ENCODE measurements around the gene FURIN. TPM values are rescaled to one million over a fixed set of nuclear protein-coding genes. Genes with fewer than 3 reads are reported as not detected.

FURIN gene
- total RNA-seq, result 10 to 100 TPM; 34.4 to 72.5 (median 49.8) TPM

- no peak for TF ChIP-seq CTCF (IDR thresholded peaks at IDR 0.05; ENCODE audit: low read depth)
Measured at GRCh38 chr15:90868261-90868689, at the start of gene FURIN. FURIN (plus strand) TSS chr15:90868588; CDS start chr15:90875741, 7,153 bp downstream.

- no peak for TF ChIP-seq CTCF (IDR thresholded peaks at IDR 0.05; ENCODE audit: low read depth)
Measured at GRCh38 chr15:90819390-90819789, 49.0 kb upstream of the FURIN start.

GRCh38 chr15:90819850-90820249 lies 48.5 kb upstream of the FURIN start:
- TF ChIP-seq CTCF (IDR thresholded peaks at IDR 0.05; ENCODE audit: low read depth), result no peak

GRCh38 chr15:90820481-90820880 lies 47.9 kb upstream of the FURIN start:
- no peak for TF ChIP-seq CTCF (IDR thresholded peaks at IDR 0.05; ENCODE audit: low read depth)

GRCh38 chr15:90822204-90822955 lies 46.0 kb upstream of the FURIN start:
- TF ChIP-seq CTCF (IDR thresholded peaks at IDR 0.05; ENCODE audit: low read depth), result no peak

GRCh38 chr15:90823455-90823974 lies 44.9 kb upstream of the FURIN start:
- TF ChIP-seq CTCF (IDR thresholded peaks at IDR 0.05; ENCODE audit: low read depth), result no peak

- no peak for TF ChIP-seq CTCF (IDR thresholded peaks at IDR 0.05; ENCODE audit: low read depth)
Measured at GRCh38 chr15:90826886-90827435, 41.4 kb upstream of the FURIN start.
